ENCODE data around the gene PRKCA. TPM values are rescaled to one million over a fixed set of nuclear protein-coding genes. Genes with fewer than 3 reads are reported as not detected.

Gene PRKCA
- total RNA-seq, 4 donors from 2014 or later, result 3.9 to 12.1 (median 7.0) TPM

DNA sequence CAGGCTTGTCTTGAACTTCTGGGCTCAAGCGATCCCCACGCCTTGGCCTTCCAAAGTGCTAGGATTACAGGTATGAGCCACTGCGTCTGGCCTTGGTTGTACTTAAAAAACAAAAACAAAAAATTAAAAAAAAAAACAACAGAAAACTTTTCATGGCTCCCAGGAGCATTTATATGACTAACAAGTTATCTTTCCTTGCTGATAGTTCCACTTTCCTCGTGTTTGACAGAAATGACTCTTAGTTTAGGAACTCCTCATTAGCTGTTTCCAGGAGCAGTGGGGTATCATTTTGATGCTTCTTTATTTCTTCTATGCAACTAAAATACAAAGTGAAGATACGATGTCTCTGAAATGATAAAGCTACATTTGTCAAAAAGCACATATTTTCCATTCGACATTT, 165.4 kb downstream of the PRKCA start:
- TF ChIP-seq, protein P1, sequence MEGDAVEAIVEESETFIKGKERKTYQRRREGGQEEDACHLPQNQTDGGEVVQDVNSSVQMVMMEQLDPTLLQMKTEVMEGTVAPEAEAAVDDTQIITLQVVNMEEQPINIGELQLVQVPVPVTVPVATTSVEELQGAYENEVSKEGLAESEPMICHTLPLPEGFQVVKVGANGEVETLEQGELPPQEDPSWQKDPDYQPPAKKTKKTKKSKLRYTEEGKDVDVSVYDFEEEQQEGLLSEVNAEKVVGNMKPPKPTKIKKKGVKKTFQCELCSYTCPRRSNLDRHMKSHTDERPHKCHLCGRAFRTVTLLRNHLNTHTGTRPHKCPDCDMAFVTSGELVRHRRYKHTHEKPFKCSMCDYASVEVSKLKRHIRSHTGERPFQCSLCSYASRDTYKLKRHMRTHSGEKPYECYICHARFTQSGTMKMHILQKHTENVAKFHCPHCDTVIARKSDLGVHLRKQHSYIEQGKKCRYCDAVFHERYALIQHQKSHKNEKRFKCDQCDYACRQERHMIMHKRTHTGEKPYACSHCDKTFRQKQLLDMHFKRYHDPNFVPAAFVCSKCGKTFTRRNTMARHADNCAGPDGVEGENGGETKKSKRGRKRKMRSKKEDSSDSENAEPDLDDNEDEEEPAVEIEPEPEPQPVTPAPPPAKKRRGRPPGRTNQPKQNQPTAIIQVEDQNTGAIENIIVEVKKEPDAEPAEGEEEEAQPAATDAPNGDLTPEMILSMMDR (IDR thresholded peaks at IDR 0.05; ENCODE audit: low read depth), result no peak

DNA sequence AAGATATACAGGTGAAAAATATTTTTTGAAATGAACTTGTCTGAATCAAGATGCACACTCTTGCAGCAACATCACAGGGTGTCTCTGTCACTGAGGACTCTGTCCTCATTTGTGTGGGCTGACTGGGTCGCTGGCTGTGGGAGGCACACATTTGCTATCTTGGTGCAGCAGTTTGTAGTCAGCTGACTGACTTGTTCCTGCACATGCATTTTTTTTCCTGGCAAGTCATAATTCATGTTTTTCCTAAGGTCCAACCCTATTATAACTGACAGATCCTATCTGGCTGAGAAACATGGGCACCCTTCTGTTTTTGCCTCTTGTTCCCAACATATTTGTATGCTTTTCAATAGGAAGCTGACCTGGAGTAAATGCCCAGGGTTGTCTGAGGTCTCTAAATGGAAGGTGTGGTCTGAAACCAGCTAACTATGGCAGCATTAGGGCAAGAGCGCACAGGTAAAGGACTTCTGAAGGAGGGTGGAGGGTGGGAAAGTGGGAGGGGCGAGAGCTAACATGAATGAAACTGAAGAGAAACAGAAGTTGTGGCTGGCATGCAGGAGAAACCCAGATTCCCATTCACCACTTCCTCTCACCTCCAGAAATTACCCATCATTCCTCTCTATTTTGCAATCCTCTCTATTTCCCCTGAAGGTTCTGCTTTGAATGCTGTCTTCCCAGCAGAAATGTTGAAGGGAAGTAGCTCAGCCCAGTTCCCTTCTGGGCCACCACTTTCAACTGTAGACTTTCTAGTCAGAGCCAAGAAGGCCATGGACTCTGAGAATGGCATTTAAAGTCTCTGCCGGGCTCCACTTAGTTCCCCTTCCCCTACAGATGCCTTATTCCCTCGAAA, 166.1 kb downstream of the PRKCA start:
- TF ChIP-seq, protein P1 (IDR thresholded peaks at IDR 0.05; ENCODE audit: low read depth), result no peak

DNA sequence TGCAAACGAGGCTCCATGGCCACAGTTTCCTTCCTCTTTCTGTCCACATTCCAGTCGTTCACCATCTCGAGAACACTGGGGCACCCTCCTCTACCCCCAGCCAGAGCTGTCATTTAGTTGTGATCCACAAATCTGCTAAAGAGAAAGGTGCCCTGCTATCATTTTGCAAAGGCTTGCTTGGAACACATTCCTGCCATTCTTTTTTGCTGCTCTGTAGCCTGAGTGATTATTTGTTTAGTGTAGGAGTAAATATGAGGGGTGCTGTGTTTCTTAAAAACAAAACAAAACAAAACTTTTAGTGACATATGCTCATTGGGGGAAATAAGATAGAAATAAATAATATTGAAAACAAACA, 166.7 kb downstream of the PRKCA start:
- TF ChIP-seq, protein P1 (IDR thresholded peaks at IDR 0.05; ENCODE audit: low read depth), result no peak

DNA sequence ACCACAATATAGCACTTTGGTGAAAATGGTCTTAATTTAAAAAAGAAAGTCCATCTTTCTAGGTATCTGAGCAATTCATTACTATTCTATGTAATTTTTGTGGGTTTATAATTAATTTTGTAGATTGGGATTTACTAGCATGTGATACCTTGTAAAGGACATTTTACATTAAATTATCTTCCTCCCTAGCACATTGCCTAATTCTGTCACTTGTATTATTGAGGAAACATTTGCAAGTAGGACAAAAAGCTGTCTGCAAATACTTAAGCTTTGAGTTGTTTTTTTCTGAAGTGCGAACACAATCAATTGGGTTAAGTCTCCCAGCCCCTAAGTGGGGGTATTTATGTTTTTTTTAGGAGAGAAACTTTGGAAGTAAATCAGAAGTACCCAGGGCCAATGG, 167.0 kb downstream of the PRKCA start:
- TF ChIP-seq, protein P1 (IDR thresholded peaks at IDR 0.05; ENCODE audit: low read depth), result no peak

DNA sequence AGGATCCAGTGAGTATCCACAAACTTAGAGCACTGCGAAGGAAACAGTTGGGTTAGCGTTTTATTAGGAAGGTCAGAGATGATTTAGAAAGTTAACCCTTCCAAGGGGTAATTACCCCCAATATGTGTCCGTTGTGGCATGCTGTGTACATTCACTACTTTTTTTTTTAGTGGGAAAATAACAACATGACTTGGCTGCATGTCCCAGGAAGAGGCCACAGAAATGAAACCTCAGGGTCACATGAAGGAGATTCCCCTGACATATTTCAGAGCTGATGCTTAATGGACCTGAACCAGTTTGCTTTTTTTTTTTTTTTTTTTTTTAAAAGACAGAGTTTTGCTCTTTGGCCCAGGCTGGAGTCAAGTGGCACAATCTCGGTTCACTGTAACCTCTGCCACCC, 167.5 kb downstream of the PRKCA start:
- TF ChIP-seq, protein P1 (IDR thresholded peaks at IDR 0.05; ENCODE audit: low read depth), result no peak

DNA sequence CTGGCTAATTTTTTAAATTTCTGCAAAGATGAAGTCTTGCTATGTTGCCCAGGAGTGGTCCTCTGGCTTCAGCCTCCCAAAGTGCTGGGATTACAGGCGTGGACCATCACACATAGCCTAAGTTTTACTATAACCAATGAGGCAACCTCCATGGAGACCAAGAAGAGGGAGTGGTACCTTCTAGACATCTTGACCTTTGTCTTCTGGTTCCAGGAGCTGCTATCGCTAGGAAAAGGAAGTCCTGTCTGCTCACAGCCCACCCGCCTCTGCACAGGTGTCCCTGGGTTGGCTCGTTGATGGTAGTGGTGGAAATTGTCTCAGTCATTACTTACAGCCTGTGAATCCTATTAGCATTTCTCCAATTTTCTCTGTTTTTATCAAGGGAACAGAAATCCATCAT, 169.7 kb downstream of the PRKCA start:
- TF ChIP-seq, protein P1 (IDR thresholded peaks at IDR 0.05; ENCODE audit: low read depth), result no peak

DNA sequence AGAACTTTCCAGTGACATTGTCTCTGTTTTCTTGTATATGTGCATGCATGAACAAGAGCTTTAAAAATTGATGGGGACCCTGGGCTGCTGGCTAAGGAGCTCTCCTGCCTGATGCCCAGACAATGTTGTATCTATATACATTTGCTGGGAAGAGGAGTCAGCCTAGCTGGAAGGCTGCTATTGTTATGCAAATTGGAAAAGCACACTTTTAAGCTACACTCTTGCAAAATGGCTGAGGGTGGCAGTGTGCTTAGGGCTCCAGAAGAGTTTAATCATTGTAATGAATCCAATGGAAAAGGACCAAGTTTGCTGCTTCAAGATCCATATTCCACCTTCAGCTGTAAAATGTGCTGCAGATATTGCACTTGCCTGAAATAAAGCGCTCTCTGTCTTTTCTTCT, 171.8 kb downstream of the PRKCA start:
- TF ChIP-seq, protein P1 (IDR thresholded peaks at IDR 0.05; ENCODE audit: low read depth), result no peak
